ENCODE data around the gene TBX1. TPM values are rescaled to one million over a fixed set of nuclear protein-coding genes. Genes with fewer than 3 reads are reported as not detected.
A peak's percentile ranks its signal among the peaks of the same experiment; 100 is the strongest.

TBX1 gene
- total and polyA plus RNA-seq, 2 of the 8 experiments (the other 6 are each of a cell fraction or from before 2014, with no cell fraction given): 0.28 TPM; not detected in 1

DNA sequence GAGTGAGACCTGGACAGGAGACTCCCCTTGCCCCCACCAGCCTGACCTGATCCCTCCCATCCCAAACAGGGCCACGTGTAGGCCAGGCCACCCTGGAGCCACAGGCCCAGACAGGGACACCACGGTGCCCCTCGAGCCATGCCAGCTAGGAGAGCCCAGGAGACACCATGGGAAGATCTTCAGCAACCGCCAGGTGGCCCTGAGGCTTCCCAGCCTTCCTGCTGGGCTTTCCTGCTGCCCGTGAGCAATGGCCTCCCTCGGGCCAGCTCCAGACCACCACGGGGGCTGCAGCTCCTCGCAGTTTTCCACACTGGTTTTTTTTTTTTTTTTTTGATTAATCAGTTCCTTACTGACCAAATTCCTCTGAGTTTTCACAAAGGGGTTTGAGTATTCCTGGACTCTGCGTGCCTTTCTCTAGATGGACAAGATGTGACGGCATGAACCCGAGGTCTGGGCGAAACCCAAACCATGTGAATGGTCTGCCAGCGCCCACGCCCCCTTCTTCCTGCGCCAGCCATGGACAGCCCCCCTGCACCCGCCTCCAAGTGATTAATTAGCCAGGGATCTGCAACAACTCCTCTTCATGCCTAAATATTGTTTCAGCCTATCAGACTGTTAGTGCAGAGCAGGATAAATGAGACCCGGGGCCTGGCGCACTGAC, 40.9 kb downstream of the TBX1 start:
- H4K20me1 ChIP-seq (replicated peaks in 1 of 2; ENCODE audit: control insufficient read depth in 1 of 2, insufficient read depth in 2 of 2, low read length in 2 of 2): peaks cover 0 to 3% of the 10 kb centered on the region in 2 experiments

More for the DNA sequence above, 40.9 kb downstream of the TBX1 start:
- Histone ChIP-seq H4K5ac (ENCODE audit: insufficient read length, low read depth, low read length) (no peak overlapping the region), H3K79me2 (ENCODE audit: control insufficient read depth in 1 of 2, insufficient read depth in 2 of 2, low read length in 2 of 2) (no peaks in the 10 kb centered on the region), H3K27me3 (replicated peaks in 1 of 4; ENCODE audit: control insufficient read depth in 3 of 4, extremely low read depth in 1 of 4, insufficient read depth in 3 of 4, low read length in 3 of 4) (no peaks in the 10 kb centered on the region), H4K91ac (replicated peaks; ENCODE audit: insufficient read length, low read length) (no peak overlapping the region), H3K9ac (replicated peaks in 1 of 4; ENCODE audit: extremely low read depth in 1 of 4, low read depth in 3 of 4, low read length in 3 of 4) (no peak overlapping the region), H2AFZ (ENCODE audit: low read length) (no peak overlapping the region), H3K36me3 (ENCODE audit: control insufficient read depth in 2 of 4, insufficient read depth in 4 of 4, low read length in 3 of 4) (no peaks in the 10 kb centered on the region), H2BK12ac (ENCODE audit: low read depth, low read length) (no peak overlapping the region), H3K23ac (ENCODE audit: insufficient read length) (no peak overlapping the region), H3K14ac (ENCODE audit: insufficient read length) (no peak overlapping the region), H3K79me1 (ENCODE audit: low read depth, low read length) (0 out of 2 replicates have a peak, but pooled peaks cover 2% of the 10 kb centered on the region), H2BK120ac (replicated peaks; ENCODE audit: low read depth, low read length) (no peak overlapping the region), H2BK20ac (ENCODE audit: low read length) (no peak overlapping the region), H3K56ac (replicated peaks; ENCODE audit: insufficient read length, low read depth, low read length) (no peak overlapping the region), H3K9me3 (ENCODE audit: insufficient read depth in 2 of 2, low read depth in 1 of 2, low read length in 1 of 2) (no peaks in the 10 kb centered on the region), H2BK15ac (ENCODE audit: low read length) (no peak overlapping the region), H3K4me1 (replicated peaks in 1 of 4; ENCODE audit: control insufficient read depth in 3 of 4, insufficient read depth in 4 of 4, low read length in 3 of 4) (no peaks in the 10 kb centered on the region; a peak in 1 of 7 replicates), H3K27ac (ENCODE audit: low read depth, low read length) (no peak overlapping the region), H4K8ac (ENCODE audit: extremely low read depth, insufficient read depth, low read length) (no peak overlapping the region), H2AK5ac (ENCODE audit: low read depth, low read length) (no peak overlapping the region), H3K4ac (replicated peaks; ENCODE audit: insufficient read length, low read depth, low read length) (no peak overlapping the region), H3K18ac (ENCODE audit: extremely low read depth, low read length) (no peak overlapping the region), H3K4me2 (ENCODE audit: insufficient read depth in 1 of 2, low read depth in 2 of 2, low read length in 2 of 2) (no peak overlapping the region), H3K4me3 (ENCODE audit: extremely low read depth in 1 of 4, insufficient read depth in 2 of 4, low read depth in 3 of 4, low read length in 4 of 4) (no peak overlapping the region), H2BK5ac (ENCODE audit: low read depth, low read length) (no peak overlapping the region), H3K23me2 (ENCODE audit: low read depth, low read length) (no peaks in the 10 kb centered on the region)
- no peak for TF ChIP-seq HDAC2 (IDR thresholded peaks at IDR 0.05; ENCODE audit: borderline replicate concordance in 1 of 2, low read depth in 2 of 2, low read length in 2 of 2)
- TF ChIP-seq BCL11A (IDR thresholded peaks at IDR 0.05; ENCODE audit: low read depth in 2 of 2, low read length in 2 of 2): no peak
- TF ChIP-seq, protein P1, sequence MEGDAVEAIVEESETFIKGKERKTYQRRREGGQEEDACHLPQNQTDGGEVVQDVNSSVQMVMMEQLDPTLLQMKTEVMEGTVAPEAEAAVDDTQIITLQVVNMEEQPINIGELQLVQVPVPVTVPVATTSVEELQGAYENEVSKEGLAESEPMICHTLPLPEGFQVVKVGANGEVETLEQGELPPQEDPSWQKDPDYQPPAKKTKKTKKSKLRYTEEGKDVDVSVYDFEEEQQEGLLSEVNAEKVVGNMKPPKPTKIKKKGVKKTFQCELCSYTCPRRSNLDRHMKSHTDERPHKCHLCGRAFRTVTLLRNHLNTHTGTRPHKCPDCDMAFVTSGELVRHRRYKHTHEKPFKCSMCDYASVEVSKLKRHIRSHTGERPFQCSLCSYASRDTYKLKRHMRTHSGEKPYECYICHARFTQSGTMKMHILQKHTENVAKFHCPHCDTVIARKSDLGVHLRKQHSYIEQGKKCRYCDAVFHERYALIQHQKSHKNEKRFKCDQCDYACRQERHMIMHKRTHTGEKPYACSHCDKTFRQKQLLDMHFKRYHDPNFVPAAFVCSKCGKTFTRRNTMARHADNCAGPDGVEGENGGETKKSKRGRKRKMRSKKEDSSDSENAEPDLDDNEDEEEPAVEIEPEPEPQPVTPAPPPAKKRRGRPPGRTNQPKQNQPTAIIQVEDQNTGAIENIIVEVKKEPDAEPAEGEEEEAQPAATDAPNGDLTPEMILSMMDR (IDR thresholded peaks at IDR 0.05; ENCODE audit: control extremely low read depth in 1 of 3, insufficient read depth in 1 of 3, low read depth in 1 of 3, low read length in 3 of 3): peak in 1 of 3 experiments; percentile 6; a peak in 1 of 4 replicates
- no peak for TF ChIP-seq EZH2 (IDR thresholded peaks at IDR 0.05; ENCODE audit: low read depth, low read length, severe bottlenecking)
- TF ChIP-seq RBBP5 (IDR thresholded peaks at IDR 0.05; ENCODE audit: borderline replicate concordance, low read depth, low read length): no peak
- no peak for TF ChIP-seq CBX5 (IDR thresholded peaks at IDR 0.05; ENCODE audit: low read depth, low read length)
- FAIRE-seq (no peak), DNase-seq (ENCODE audit: low read depth in 1 of 2, low spot score in 2 of 2) (no peak)
- ChIA-PET CTCF (ENCODE audit: partially characterized antibody) (interaction anchor here (0.6 to 5.1 kb wide), 29 partner anchors 10 to 169 kb away, joined by 3 to 31 read pairs (median 5); no protein-coding TSS in a partner anchor), POLR2A (ENCODE audit: partially characterized antibody) (interaction anchor here (1.1 to 1.6 kb wide), 2 partner anchors 53 kb away, joined by 3 to 4 read pairs; partner anchors contain the start of genes GNB1L and RTL10)
- 88% methylated on average over 18 of the region's 18 CpGs; no CpG with 5 or more reads in 1 of the 2 experiments for WGBS, 2 experiments (ENCODE audit: extremely low coverage in 1 of 2, insufficient coverage in 1 of 2, insufficient read length in 1 of 2, insufficient replicate concordance in 2 of 2, low coverage in 1 of 2, low lambda C conversion rate in 2 of 2, missing lambda C conversion rate in 1 of 2)
